Ovary (tissue), 9 donors: Measurements from ENCODE around the gene BICRAL. TPM values are rescaled to one million over a fixed set of nuclear protein-coding genes. Genes with fewer than 3 reads are reported as not detected.

ENCODE experiments used
- DNase-seq, 5 donors: peaks; one replicate each; pipeline ENCODE4 v3.0.0-alpha.2; 2019 to 2020
- H3K27ac ChIP-seq, 2 donors: fragments of 200-600 bp; one replicate each; pipeline versions ENCODE4 v1.5.1 to v1.8.0; 2019 to 2022
- H3K27me3 ChIP-seq: fragments of 200-600 bp; one replicate; pipeline ENCODE4 v1.8.0; 2022
- H3K36me3 ChIP-seq: fragments of 200-600 bp; sonication (generic); one replicate; pipeline ENCODE4 v1.5.1; 2019
- H3K4me1 ChIP-seq: one replicate; pipeline ENCODE4 v1.8.1; 2013; ENCODE audit warnings: mild to moderate bottlenecking, moderate library complexity; ENCODE audit not compliant: insufficient read depth
- H3K4me3 ChIP-seq: fragments of 200-600 bp; sonication (generic); one replicate; pipeline ENCODE4 v1.5.1; 2017
- H3K9me3 ChIP-seq, 2 donors: fragments of 200-600 bp in 1 of 2; sonication (generic) in 1 of 2; one replicate each; pipeline versions ENCODE4 v1.5.1 to v1.8.1; 2013 to 2019; ENCODE audit warnings: mild to moderate bottlenecking in 1 of 2, moderate library complexity in 1 of 2
- CTCF ChIP-seq, 3 donors: fragments of 450-650 bp in 2 of 3; fragments of 200-600 bp in 1 of 3; IDR thresholded peaks; one replicate each; pipeline versions ENCODE4 v1.5.1 to v1.8.0; 2016 to 2022; ENCODE audit warnings: antibody characterized with exemption in 3 of 3, mild to moderate bottlenecking in 1 of 3
- EP300 ChIP-seq: sonication (generic); formaldehyde crosslinking; IDR thresholded peaks from one replicate; pipeline ENCODE4 v1.6.1; 2017; ENCODE audit warnings: antibody characterized with exemption
- POLR2A ChIP-seq: fragments of 450-650 bp; IDR thresholded peaks from one replicate; pipeline ENCODE4 v1.6.1; 2017; ENCODE audit warnings: antibody characterized with exemption, mild to moderate bottlenecking, moderate library complexity
- WGBS, 3 donors: extraction: QIAGEN DNeasy Blood & Tissue Kit in 1 of 3; methylation state at CpG; one replicate each; pipeline versions ENCODE4 v1.1.5 to v1.1.7; 2013 to 2017; 5-methylcytosine and 5-hydroxymethylcytosine counted together
- intact Hi-C, 4 donors: fragments of 100-400 bp; cut with DNase I; formaldehyde crosslinking; loops; one replicate each; pipeline versions ENCODE4 v1.11.0 to v1.15.1; 2022 to 2023
- polyA plus RNA-seq, 2 donors: library from polyadenylated mRNA; stranded (reverse); fragments of 200-250 nt in 1 of 2; fragments of 350-450 nt in 1 of 2; fragmentation: Illumina TruSeq in 1 of 2; extraction: RNeasy Lipid Tissue Mini Kit (QIAGEN cat#74804) in 1 of 2; gene quantifications; one replicate each; pipeline ENCODE4 v1.2.3, GENCODE V29; 2013 to 2014
- total RNA-seq, 7 donors: library from RNA; depleted of rRNA in 2 of 7; stranded (reverse); fragments of >200 nt in 2 of 7; fragmentation: NEBNext Ultra II Directional in 3 of 7; extraction: Animal tissue kit (Norgen Biotek cat#: 25700) in 3 of 7; gene quantifications; one replicate each; pipeline versions ENCODE4 v1.1.0 to v1.2.4, GENCODE V29; 2016 to 2023
- donor health status: DM: no; HTN: no; CAD: no; lungs with moderate emphysema.
- donor health status: DM: no; HTN: no; CAD: no.
- donor health status: Bipolar disorder and iron deficiency.
- donor health status: DM: yes; HTN: yes; CAD: no.
- donor health status: DM: no; HTN: no; CAD: no.
- donor health status: DM: yes; HTN: yes; CAD: no.

The BICRAL gene
- total and polyA plus RNA-seq, 9 donors = 10.5 to 27.1 (median 24.9) TPM

GRCh38 chr6:42778122-42778521 is 3.7 kb upstream of the BICRAL start:
- Histone ChIP-seq H3K9me3 (no peaks in the 10 kb centered on the region), H3K36me3 (no peaks in the 10 kb centered on the region), H3K27ac (no peak overlapping the region), H3K27me3 (no peaks in the 10 kb centered on the region), H3K4me3 (no peak overlapping the region), H3K4me1 (no peaks in the 10 kb centered on the region)
- DNase-seq = no peak
- WGBS, 3 donors = 92 to 94% (median 94%) methylated on average over 2 of the region's 2 CpGs
- intact Hi-C loops = no loop called here
- TF ChIP-seq CTCF (IDR thresholded peaks at IDR 0.05) (no peak), POLR2A (no peak), EP300 (no peak)

- Histone ChIP-seq H3K36me3 (no peaks in the 10 kb centered on the region), H3K27me3 (no peaks in the 10 kb centered on the region), H3K4me1 (no peaks in the 10 kb centered on the region), H3K27ac (no peak overlapping the region), H3K4me3 (no peak overlapping the region), H3K9me3 (no peaks in the 10 kb centered on the region)
- TF ChIP-seq EP300 (no peak), POLR2A (no peak), CTCF (IDR thresholded peaks at IDR 0.05) (no peak)
- 94 to 95% (median 94%) methylated on average over 6 of the region's 6 CpGs for WGBS, 3 donors
- intact Hi-C loops = no loop called here
- no peak for DNase-seq
Observed at GRCh38 chr6:42779521-42779920, 2.3 kb upstream of the BICRAL start.

- H3K9me3 ChIP-seq = no peaks in the 10 kb centered on the region
- peak overlapping the region; percentile 67 for H3K4me3 ChIP-seq
- intact Hi-C loops = loop anchor here in 1 of 4 donors (5.0 to 10.0 kb wide), 2 partner anchors 34 to 93 kb away; partner anchors contain the start of genes RPL7L1 and TBCC
- no peaks in the 10 kb centered on the region for H3K36me3 ChIP-seq
- WGBS, 3 donors = 0% methylated on average over 4 of the region's 4 CpGs
- no peaks in the 10 kb centered on the region for H3K27me3 ChIP-seq
- no peak for DNase-seq
- H3K27ac ChIP-seq = peak overlapping the region in 1 of 2 donors; percentile 100
- TF ChIP-seq POLR2A (no peak), CTCF (IDR thresholded peaks at IDR 0.05) (no peak), EP300 (no peak)
- peaks cover 7% of the 10 kb centered on the region for H3K4me1 ChIP-seq
Observed at GRCh38 chr6:42781546-42781795, 381 bp upstream of the BICRAL start.

GRCh38 chr6:42782689-42783176 is 881 bp downstream of the BICRAL start:
- 1% methylated on average over 41 to 51 of the region's 51 CpGs for WGBS, 3 donors
- peaks cover 10% of the 10 kb centered on the region for H3K4me1 ChIP-seq
- intact Hi-C loops = loop anchor here in 2 of 4 donors (1.0 to 10.0 kb wide), 3 partner anchors 35 to 92 kb away; partner anchors contain the start of genes TBCC (in 2 of the 2) and RPL7L1 (in 1 of the 2)

GRCh38 chr6:42783177-42783875 is 1.5 kb downstream of the BICRAL start:
- Histone ChIP-seq H3K4me1 (peaks cover 12% of the 10 kb centered on the region), H3K27me3 (no peaks in the 10 kb centered on the region), H3K9me3 (no peaks in the 10 kb centered on the region), H3K36me3 (no peaks in the 10 kb centered on the region), H3K27ac (peak overlapping the region; percentile 99 to 100), H3K4me3 (peak overlapping the region; percentile 67)
- peak; percentile 81 to 92 (median 87) for DNase-seq
- no peak for TF ChIP-seq EP300
- TF ChIP-seq CTCF (IDR thresholded peaks at IDR 0.05) = peak in 1 of 3 donors; percentile 12
- peak; percentile 13 for TF ChIP-seq POLR2A
- WGBS, 3 donors = 0 to 1% (median 0%) methylated on average over 43 to 79 of the region's 79 CpGs
- intact Hi-C loops = loop anchor here in 2 of 4 donors (1.0 to 10.0 kb wide), 3 partner anchors 36 to 91 kb away; partner anchors contain the start of genes TBCC (in 2 of the 2) and RPL7L1 (in 1 of the 2)

More at GRCh38 chr6:42782689-42783176, 881 bp downstream of the BICRAL start:
- peak; percentile 73 to 87 (median 81) for DNase-seq
- peak overlapping the region; percentile 99 to 100 for H3K27ac ChIP-seq
- no peaks in the 10 kb centered on the region for H3K9me3 ChIP-seq
- no peaks in the 10 kb centered on the region for H3K27me3 ChIP-seq
- TF ChIP-seq POLR2A (peak; percentile 66), EP300 (no peak)
- no peaks in the 10 kb centered on the region for H3K36me3 ChIP-seq
- H3K4me3 ChIP-seq = peak overlapping the region; percentile 67
